Hepatocyte (in vitro differentiated cells): ENCODE measurements around the gene FILIP1L. TPM values are rescaled to one million over a fixed set of nuclear protein-coding genes. Genes with fewer than 3 reads are reported as not detected.

Experiments
- DNase-seq: peaks from one replicate; pipeline ENCODE4 v3.0.0-alpha.2; 2016; ENCODE audit warnings: low spot score
- H2AFZ ChIP-seq: fragments of 200-600 bp; sonication (generic); 2 replicates; pipeline ENCODE4 v1.6.0; 2016; ENCODE audit warnings: antibody characterized with exemption, mild to moderate bottlenecking
- H3K27ac ChIP-seq: fragments of 200-600 bp; sonication (generic); 2 replicates; pipeline ENCODE4 v1.5.1; 2016; ENCODE audit warnings: mild to moderate bottlenecking
- H3K27me3 ChIP-seq: fragments of 200-600 bp; sonication (generic); 2 replicates; pipeline ENCODE4 v1.6.1; 2016
- H3K36me3 ChIP-seq: fragments of 200-600 bp; sonication (generic); replicated peaks from 2 replicates; pipeline ENCODE4 v1.5.1; 2016; ENCODE audit warnings: low read depth; ENCODE audit not compliant: insufficient read depth
- H3K4me1 ChIP-seq: fragments of 200-600 bp; sonication (generic); 2 replicates; pipeline ENCODE4 v1.5.1; 2016; ENCODE audit warnings: mild to moderate bottlenecking, moderate library complexity; ENCODE audit not compliant: insufficient read depth
- H3K4me2 ChIP-seq: fragments of 200-600 bp; sonication (generic); 2 replicates; pipeline ENCODE4 v1.6.0; 2016
- H3K4me3 ChIP-seq: fragments of 200-600 bp; sonication (generic); 2 replicates; pipeline ENCODE4 v1.5.1; 2016; ENCODE audit warnings: mild to moderate bottlenecking
- H3K79me2 ChIP-seq: fragments of 200-600 bp; sonication (generic); 2 replicates; pipeline ENCODE4 v1.6.0; 2017; ENCODE audit warnings: mild to moderate bottlenecking
- H3K9me2 ChIP-seq: fragments of 200-600 bp; sonication (generic); replicated peaks from 2 replicates; pipeline ENCODE4 v1.6.0; 2017; ENCODE audit warnings: mild to moderate bottlenecking; ENCODE audit not compliant: insufficient read depth
- H3K9me3 ChIP-seq: fragments of 200-600 bp; sonication (generic); 2 replicates; pipeline ENCODE4 v1.5.1; 2016; ENCODE audit warnings: low read depth, mild to moderate bottlenecking
- H4K20me1 ChIP-seq: fragments of 200-600 bp; sonication (generic); 2 replicates; pipeline ENCODE4 v1.6.0; 2016; ENCODE audit warnings: mild to moderate bottlenecking; ENCODE audit not compliant: insufficient read depth, poor library complexity, severe bottlenecking
- EZH2 ChIP-seq: fragments of 200-600 bp; sonication (generic); IDR thresholded peaks from 2 replicates; pipeline ENCODE4 v1.6.1; 2016; ENCODE audit warnings: antibody characterized with exemption, mild to moderate bottlenecking, borderline replicate concordance
- EZH2phosphoT487 ChIP-seq: fragments of 200-600 bp; sonication (generic); IDR thresholded peaks from one replicate; pipeline ENCODE4 v1.6.1; 2018; ENCODE audit warnings: antibody characterized with exemption, mild to moderate bottlenecking, low read depth, moderate library complexity; ENCODE audit not compliant: unreplicated experiment, severe bottlenecking
- WGBS: methylation state at CpG from one replicate; pipeline ENCODE4 v1.1.6; 2016; ENCODE audit warnings: low lambda C conversion rate; ENCODE audit errors: missing lambda C conversion rate; 5-methylcytosine and 5-hydroxymethylcytosine counted together
- polyA plus RNA-seq: library from polyadenylated mRNA; unstranded; fragments of >200 nt; fragmentation: Nextera tagmentation; extraction: Ambion mirVana; gene quantifications from 2 replicates; pipeline ENCODE4 v1.2.1, GENCODE V29; 2016
- total RNA-seq: library from RNA; depleted of rRNA; stranded (reverse); fragments of >200 nt; gene quantifications from 2 replicates; pipeline ENCODE4 v1.2.3, GENCODE V29; 2014
- TF ChIP-seq, protein P1 (sequence below): fragments of 200-600 bp; sonication (generic); IDR thresholded peaks from 2 replicates; pipeline ENCODE4 v1.5.1; 2016; ENCODE audit warnings: antibody characterized with exemption, mild to moderate bottlenecking; ENCODE audit not compliant: poor library complexity

Gene FILIP1L
- total and polyA plus RNA-seq, 2 experiments from 2014 or later: 48.2 to 49.4 TPM

DNA sequence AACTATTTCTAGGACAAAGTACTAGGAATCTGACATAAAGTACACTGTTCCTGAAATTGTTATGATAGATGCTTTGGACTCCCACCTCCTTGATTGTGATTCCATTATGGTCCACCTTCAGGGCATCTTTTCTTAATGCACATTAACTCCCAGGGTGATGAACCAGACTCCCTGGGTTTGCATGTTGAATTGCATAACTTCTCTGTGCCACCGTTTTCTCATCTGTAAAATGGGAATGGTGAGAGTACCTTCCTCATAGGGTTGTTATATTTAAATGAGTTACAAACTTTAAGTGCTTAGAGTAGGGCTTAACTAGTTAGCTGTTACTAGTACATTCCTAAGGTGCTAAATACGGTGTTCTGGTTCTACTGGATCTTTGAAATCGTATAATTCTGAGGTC is 214.7 kb downstream of the FILIP1L start:
- no peaks in the 10 kb centered on the region for H3K27me3 ChIP-seq
- no peaks in the 10 kb centered on the region for H3K9me3 ChIP-seq
- H2AFZ ChIP-seq: no peak overlapping the region
- no peaks in the 10 kb centered on the region for H3K36me3 ChIP-seq
- H3K79me2 ChIP-seq: no peaks in the 10 kb centered on the region
- no peaks in the 10 kb centered on the region for H4K20me1 ChIP-seq
- TF ChIP-seq, protein P1, sequence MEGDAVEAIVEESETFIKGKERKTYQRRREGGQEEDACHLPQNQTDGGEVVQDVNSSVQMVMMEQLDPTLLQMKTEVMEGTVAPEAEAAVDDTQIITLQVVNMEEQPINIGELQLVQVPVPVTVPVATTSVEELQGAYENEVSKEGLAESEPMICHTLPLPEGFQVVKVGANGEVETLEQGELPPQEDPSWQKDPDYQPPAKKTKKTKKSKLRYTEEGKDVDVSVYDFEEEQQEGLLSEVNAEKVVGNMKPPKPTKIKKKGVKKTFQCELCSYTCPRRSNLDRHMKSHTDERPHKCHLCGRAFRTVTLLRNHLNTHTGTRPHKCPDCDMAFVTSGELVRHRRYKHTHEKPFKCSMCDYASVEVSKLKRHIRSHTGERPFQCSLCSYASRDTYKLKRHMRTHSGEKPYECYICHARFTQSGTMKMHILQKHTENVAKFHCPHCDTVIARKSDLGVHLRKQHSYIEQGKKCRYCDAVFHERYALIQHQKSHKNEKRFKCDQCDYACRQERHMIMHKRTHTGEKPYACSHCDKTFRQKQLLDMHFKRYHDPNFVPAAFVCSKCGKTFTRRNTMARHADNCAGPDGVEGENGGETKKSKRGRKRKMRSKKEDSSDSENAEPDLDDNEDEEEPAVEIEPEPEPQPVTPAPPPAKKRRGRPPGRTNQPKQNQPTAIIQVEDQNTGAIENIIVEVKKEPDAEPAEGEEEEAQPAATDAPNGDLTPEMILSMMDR: no peak
- TF ChIP-seq EZH2phosphoT487: no peak
- no peak for TF ChIP-seq EZH2
- no peak overlapping the region for H3K27ac ChIP-seq
- H3K4me3 ChIP-seq: no peak overlapping the region
- no peaks in the 10 kb centered on the region for H3K9me2 ChIP-seq
- WGBS: 98% methylated on average over 3 of the region's 3 CpGs
- no peak overlapping the region for H3K4me2 ChIP-seq
- DNase-seq: no peak
- peaks cover 21% of the 10 kb centered on the region for H3K4me1 ChIP-seq

DNA sequence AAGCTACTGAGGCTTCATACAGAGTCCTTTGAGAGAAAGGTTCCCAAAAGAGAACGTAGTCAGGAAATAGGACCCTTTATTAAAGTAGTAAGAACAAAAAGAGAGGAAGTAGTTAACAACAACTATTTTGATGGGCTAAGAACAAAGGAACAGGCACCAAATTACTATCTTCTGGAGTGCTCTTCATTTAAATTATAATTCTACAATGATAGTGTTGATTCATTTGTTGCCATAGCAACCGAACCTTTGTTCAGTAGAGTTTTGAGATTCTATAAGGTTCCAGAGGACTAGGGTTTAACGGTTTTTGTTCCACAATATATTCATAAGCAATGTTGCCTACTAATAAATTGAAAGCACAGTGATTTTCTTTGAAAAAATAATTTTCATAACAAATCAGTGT is 217.8 kb downstream of the FILIP1L start:
- no peaks in the 10 kb centered on the region for H3K27me3 ChIP-seq
- H3K9me2 ChIP-seq: no peaks in the 10 kb centered on the region
- no peak overlapping the region for H3K4me2 ChIP-seq
- H3K79me2 ChIP-seq: no peaks in the 10 kb centered on the region
- no peak overlapping the region for H3K4me3 ChIP-seq
- no peaks in the 10 kb centered on the region for H3K9me3 ChIP-seq
- TF ChIP-seq, protein P1: no peak
- no peak for TF ChIP-seq EZH2
- no peak for TF ChIP-seq EZH2phosphoT487
- H4K20me1 ChIP-seq: no peaks in the 10 kb centered on the region
- H3K4me1 ChIP-seq: peaks cover 12% of the 10 kb centered on the region
- WGBS: 68% methylated on average over 3 of the region's 3 CpGs
- DNase-seq: no peak
- no peaks in the 10 kb centered on the region for H3K36me3 ChIP-seq
- H3K27ac ChIP-seq: peak overlapping the region; percentile 71
- H2AFZ ChIP-seq: no peak overlapping the region

DNA sequence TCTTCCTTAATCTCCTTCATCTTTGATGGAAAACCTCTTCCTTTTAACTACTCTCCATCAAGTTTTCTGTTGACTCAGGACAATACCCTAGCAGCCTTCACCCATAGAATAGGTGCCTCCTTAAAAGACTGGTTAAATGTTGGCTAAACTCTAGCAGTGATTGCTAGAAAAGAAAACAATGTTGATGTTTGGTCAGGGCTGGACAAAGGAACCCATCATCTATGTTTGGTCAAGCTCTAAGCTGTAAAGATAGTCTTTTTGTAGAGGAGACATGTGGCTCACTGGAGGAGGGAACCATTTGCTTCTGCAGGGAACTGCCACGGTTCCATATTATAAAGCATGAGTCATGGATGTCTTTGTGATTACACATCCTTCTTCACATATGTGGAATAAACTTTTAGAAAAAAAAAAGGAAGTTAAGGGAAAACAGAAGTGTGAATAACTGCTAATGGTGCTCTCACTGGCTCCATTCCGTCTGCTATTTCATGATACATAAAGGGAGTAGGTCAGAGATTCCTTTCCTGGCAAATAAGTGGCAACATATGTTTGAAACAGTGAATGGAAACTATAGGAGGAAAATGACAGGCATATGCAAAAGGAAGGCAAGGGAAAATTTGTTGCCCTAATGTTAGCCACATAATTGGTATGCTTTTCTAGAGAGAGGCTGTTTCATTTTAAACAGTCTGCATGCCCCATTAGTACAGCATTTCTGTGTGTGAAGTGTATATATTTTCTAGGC is 218.4 kb downstream of the FILIP1L start:
- WGBS: 20% methylated on average over 2 of the region's 2 CpGs
- H3K79me2 ChIP-seq: no peaks in the 10 kb centered on the region
- H3K4me2 ChIP-seq: peak overlapping the region; percentile 42
- H4K20me1 ChIP-seq: no peaks in the 10 kb centered on the region
- H3K9me3 ChIP-seq: no peaks in the 10 kb centered on the region
- no peaks in the 10 kb centered on the region for H3K36me3 ChIP-seq
- H3K9me2 ChIP-seq: no peaks in the 10 kb centered on the region
- no peak for TF ChIP-seq EZH2
- TF ChIP-seq, protein P1: no peak
- TF ChIP-seq EZH2phosphoT487: no peak
- peak; percentile 66 for DNase-seq
- peak overlapping the region; percentile 71 for H3K27ac ChIP-seq
- peaks cover 6% of the 10 kb centered on the region for H3K4me1 ChIP-seq
- H3K27me3 ChIP-seq: no peaks in the 10 kb centered on the region
- H2AFZ ChIP-seq: peak overlapping the region; percentile 45
- H3K4me3 ChIP-seq: no peak overlapping the region
